Left lobe of liver (tissue), 2 donors: Measurements from ENCODE around the gene UBAP1. TPM values are rescaled to one million over a fixed set of nuclear protein-coding genes. Genes with fewer than 3 reads are reported as not detected.
"Not testable (repeated sequence)": the region's sequence is repeated elsewhere in the genome, so short reads cannot be mapped to it uniquely, and the experiment has no call there.

Experiments
- ATAC-seq: fragments of 200-7000 bp; cut with Tn5 transposase; one replicate; pipeline ENCODE4 v1.9.1; 2020; ENCODE audit warnings: mild to moderate bottlenecking, moderate library complexity
- DNase-seq: peaks from one replicate; pipeline ENCODE4 v3.0.0-alpha.2; 2020; ENCODE audit warnings: low spot score
- total RNA-seq: library from RNA; stranded (reverse); gene quantifications from one replicate; pipeline ENCODE4 v1.2.1, GENCODE V29; 2021
- donor health status: DM: no; HTN: no; CAD: no; lungs with moderate emphysema.
- donor health status: DM: no; HTN: yes; CAD: no.

UBAP1 gene
- 28.4 TPM for total RNA-seq

DNA sequence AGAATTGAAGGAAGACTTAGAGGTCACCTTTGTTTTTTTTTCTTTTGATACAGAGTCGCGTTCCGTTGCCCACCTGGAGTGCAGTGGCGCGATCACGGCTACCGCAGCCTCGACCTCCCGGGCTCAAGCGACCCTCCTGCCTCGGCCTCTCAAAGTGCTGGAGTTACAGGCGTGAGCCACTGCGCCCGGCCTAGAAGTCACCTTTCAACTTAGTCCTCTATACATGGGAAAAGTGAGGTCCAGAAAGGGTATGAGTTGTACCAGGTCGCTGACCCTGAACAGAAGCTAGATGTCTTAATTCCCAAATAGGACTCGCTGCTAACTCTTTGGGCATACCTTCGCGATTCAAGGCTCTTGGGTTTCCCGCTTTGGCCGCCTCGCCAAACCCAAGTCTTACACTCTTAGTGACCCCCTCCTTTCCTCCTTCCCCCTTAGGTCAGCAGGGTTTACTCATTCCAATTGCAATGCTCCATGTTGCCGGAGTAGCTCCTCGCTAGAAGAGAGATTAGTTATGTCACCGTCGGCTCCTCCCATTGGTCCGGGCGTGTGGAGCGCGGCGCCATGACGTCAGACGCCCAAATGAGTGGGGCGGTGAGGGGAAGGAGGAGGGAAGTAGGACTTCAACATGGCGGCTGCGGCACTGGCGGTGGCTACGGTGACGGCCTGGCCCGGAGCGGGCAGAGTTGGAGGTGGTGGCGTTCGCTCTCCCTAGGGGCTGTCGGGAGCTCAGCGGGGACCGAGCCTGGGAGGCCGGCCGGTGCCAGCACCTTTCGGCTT lies at the start of gene UBAP1:
Gene UBAP1, plus strand, starts transcription at position 608 of the 777 bp plus-strand sequence. CDS start 41,872 bp downstream, outside the sequence.
- ATAC-seq, result peak; percentile 95
- DNase-seq, result peak; percentile 97

DNA sequence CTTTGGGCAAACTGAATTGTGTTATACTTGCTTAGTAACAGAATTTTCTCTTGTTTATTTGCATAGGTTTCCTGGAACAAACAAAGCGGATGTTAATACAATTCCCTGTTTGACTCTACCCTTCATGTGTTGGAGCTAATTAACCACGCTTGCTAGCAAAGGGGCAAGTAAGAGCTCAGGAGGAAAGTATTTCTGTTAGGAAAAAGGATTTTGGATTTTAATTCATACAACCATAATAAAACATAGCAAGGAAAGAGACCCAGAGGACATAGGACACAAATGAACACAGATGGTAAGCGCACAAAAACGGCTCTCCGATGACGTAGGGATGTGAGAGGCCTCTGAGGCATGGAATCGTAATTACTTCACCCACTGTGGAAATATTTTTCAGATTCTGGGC lies 47.3 kb upstream of the UBAP1 start:
- ATAC-seq (no peak), DNase-seq (no peak)

DNA sequence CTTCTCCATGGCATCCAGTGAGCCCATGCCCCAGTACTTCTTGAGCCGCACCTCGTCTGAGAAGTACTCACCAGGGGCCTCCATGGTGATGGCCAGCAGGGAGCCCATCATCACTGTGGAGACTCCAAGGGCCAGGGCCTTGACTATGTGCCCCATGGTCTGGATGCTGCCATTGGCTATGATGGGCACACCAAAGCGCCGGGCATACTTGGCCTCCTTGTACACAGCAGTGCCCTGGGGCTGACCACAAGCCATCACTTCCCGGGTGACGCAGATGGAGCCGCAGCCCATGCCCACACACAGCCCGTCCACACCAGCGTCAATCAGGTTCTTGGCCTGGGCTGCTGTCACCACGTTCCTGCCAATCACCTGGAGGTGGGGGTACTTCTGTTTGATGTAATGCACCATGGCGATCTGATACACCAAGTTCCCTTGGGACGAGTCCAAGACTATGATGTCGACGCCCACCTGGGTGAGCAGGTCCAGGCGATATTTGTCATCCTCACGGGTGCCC lies 45.4 kb upstream of the UBAP1 start:
- no peak for DNase-seq

DNA sequence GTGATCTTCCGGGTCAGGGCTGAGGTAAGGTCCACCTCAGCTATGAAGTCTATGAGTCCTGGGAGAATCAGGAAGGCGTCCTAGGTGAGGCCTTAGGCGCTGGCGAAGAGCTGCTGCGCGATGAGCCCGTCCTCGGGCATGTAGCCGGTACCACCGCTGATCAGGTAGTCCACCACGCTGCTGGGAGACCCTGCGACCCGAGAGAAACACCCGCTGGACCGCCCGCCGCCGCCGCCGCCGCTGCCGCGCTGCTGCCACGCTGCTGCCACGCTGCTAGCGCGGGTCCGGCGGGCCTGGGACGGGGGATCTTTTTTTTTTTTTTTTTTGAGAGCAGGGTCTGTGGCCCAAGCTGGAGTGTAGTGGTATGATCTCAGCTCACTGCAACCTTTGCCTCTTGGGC lies 44.3 kb upstream of the UBAP1 start:
- DNase-seq, result no peak

More for the DNA sequence above, 45.4 kb upstream of the UBAP1 start:
- ATAC-seq, result no peak

DNA sequence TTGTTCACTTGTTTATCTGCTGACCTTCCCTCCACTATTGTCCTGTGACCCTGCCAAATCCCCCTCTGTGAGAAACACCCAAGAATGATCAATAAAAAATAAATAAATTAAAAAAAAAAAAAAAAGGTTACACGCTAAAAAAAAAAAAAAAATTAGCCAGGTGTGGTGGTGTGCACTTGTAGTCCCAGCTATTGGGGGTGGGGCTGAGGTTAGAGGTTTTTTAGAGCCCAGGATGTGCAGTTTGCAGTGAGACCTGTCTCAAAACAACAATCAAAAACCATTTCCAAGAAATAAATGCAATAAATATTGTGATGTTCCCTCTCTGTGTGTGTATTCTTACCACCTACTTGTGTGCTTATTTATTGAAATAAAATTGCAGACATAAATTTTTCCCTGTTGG lies 40.2 kb upstream of the UBAP1 start:
- not testable (repeated sequence) for DNase-seq, ATAC-seq

More for the DNA sequence above, 44.3 kb upstream of the UBAP1 start:
- no peak for ATAC-seq

DNA sequence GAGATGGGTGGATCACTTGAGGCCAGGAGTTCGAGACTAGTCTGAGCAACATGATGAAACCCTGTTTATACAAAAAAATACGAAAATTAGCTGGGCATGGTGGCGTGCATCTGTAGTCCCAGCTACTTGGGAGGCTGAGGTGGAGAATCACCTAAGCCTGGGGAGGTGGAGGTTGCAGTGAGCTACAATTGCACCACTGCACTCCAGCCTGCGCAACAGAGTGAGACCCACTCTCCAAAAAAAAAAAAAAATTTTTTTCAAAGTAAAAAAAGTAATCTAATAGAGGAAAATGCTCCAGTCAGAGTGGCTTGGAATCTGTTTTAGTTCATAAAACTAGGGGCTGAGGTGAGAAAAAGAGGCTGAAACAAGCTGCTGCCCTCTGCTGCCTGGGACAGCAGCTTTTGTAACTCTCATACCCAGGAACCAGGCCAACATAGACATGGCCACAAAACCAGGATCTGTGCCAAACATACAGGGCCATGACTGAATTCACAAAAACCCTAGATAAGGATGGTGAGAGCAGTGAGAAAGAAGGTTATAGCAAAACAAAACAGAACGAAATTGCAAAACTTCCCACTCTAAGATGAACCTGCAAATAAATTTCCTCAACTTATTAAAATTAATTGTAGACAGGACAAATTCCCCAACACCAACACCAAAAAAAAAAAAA lies 39.2 kb upstream of the UBAP1 start:
- ATAC-seq (peak; percentile 99), DNase-seq (peak; percentile 80)

DNA sequence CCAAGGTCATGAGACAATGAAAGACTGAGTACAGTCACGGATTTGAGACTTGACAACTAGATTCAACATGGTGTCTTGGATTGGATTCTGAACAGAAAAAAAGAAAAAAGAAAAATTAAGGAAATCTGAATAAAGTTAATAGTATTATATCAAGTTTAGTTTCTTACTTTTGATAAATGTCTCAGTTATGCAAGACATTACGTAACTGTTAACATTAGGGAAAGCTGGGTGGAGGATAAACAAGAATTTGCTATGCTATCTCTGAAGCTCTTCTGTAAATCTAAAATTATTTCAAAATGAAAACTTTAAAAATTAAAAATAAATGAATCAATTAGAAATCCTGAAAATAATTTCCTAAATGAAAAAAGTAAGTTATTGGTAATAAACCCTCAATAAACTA lies 38.0 kb upstream of the UBAP1 start:
- peak; percentile 22 for ATAC-seq

DNA sequence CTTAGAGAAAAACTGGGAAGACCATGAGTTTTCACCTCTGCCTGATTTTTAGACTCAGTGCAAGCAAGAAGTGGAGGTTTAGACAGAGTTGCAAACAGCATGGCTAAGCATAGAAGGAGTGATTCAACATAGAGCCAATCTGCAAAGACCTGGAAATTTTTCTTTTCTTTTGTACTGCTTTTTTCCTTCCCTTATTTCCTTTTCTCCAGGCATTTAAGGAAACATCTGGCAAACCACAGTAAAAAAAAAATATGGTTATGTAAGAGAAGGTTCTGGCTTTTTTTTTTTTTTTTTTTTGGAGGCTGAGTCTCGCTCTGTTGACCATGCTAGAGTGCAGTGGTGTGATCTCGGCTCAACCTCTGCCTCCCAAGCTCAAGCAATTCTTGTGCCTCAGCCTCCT lies 35.7 kb upstream of the UBAP1 start:
- ATAC-seq (no peak), DNase-seq (no peak)

More for the DNA sequence above, 38.0 kb upstream of the UBAP1 start:
- no peak for DNase-seq

DNA sequence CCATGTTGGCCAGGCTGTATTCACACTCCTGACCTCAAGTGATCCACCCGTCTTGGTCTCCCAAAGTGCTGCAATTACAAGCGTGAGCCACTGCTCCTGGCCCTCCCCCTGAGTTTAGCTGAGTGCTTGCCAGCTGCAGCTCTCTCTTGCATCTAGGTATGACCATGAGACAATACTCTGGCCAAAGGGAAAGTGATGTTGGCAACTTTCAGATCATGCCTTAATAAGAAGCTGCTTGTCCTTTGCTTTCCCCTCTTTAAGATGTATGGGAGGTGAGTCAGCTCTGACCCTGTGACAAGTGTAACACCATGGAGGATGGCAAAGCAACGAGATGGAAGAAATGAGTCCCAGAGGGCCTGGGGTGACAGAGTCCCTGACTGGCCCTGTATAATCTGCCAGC lies 33.7 kb upstream of the UBAP1 start:
- ATAC-seq, result no peak
- no peak for DNase-seq

DNA sequence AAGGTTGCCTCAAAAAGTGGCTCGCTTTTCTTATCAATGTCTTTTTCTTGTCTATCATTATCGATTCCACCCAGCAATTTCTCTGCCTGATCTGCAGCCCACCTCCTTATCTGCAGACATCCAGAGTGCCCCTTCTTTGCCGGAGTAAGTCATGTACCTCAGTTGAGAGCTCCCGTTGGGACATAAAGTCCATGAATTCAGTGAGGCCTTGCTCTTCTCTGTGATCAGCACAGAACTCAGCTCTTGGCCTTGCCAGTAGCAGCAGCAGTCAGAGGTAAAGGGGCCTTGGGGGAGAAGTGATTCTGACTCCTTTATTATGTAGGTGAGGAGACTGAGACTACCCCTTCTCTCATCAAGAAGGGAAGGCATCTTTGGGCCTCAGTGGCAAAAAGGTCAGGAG lies 27.4 kb upstream of the UBAP1 start:
- ATAC-seq (no peak), DNase-seq (no peak)

DNA sequence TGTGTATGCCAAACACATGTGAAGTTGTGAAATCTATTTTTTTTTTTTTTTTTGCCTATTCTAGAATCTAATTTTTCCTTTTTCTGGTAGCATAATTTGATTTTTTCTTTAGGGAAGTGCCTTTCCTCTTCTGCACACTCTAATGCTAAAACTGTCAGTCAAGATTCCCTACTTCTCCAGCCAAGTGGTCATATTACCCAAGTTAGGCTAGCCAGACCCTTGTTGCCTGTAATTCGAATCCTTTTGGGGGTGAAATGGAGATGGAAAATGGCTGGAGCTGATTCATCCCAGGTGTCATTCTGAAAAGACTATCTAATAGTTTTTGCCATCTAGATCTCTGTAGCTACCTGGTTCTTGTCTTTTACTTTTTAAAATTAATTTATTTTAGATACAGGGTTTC lies 24.8 kb upstream of the UBAP1 start:
- ATAC-seq (no peak), DNase-seq (no peak)

DNA sequence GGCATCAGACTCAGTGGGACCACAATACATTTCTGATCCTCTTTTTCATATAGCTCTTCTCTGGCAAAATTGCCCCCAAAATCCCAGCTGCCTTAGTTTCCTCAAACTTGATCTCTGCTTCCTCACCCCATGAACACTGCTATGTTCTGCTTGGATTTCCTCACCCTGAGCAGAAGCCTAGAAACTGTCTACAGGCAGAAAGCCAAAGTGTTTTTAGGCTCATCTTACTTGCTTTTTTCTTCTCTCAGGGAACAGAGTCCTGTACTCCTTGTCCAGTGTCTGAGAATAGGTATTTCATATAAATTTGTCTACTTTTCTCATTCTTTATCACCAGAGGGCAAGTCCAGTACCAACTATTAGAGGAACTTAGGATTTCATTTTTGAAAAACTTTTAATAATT lies 21.5 kb upstream of the UBAP1 start:
- no peak for ATAC-seq
- DNase-seq, result no peak

DNA sequence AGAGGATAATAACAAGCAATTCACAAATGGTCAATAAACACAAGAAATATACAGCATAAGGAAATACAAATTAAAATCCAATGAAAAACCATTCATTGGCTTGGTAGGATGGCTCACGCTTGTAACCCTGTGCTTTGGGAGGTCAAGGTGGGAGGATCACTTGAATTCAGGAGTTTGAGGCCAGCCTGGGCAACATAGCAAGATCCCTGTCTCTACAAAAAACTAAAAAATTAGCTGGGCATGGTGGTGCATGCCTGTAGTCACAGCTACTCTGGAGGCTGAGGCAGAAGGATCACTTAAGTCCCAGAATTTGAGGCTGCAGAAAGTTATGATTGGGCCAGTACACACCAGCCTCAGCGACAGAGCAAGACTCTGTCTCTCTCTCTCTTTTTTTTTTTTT lies 20.9 kb upstream of the UBAP1 start:
- DNase-seq (no peak), ATAC-seq (no peak)

DNA sequence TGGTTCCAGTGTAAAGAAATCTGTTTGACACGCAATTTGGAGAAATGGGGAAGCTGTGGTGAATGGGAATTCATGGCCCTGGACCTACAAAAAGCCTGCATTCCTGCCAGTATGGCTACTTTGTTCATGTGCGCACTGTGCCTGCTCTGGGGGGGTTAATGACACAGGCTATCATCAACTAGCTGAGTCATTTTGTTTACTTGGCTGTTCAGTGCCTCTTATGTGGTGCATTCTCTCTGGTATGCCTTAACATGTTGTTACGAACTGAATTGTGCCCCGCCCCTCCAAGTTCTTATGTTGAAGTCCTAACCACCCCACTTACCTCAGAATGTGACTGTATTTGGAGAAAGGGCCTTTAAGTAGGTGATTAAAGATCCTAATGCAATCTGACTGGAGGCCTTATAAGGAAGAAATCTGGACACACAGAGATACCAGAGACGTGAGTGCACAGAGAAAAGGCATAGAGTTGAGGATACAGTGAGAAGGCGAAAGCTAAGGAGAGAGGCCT lies 20.4 kb upstream of the UBAP1 start:
- no peak for DNase-seq
- peak; percentile 44 for ATAC-seq

DNA sequence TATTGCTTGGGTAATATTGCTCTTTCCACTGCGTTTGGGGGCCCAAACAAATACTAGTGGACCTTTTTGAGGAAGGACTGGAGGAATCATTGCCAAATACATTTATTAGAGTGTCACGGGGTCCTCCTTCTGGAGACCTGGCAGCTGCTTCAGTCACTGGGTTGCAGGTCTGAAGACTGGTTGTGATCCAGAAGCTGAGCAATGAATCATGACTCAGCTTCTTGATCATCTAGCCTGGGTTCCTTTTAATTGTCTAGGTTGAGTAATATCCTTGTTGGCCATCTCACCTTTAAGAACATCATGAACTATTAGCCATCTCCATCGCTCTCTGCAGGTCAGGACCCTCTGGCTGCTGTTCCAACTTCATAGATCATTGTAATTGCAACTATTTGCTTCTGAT lies 15.4 kb upstream of the UBAP1 start:
- no peak for ATAC-seq

DNA sequence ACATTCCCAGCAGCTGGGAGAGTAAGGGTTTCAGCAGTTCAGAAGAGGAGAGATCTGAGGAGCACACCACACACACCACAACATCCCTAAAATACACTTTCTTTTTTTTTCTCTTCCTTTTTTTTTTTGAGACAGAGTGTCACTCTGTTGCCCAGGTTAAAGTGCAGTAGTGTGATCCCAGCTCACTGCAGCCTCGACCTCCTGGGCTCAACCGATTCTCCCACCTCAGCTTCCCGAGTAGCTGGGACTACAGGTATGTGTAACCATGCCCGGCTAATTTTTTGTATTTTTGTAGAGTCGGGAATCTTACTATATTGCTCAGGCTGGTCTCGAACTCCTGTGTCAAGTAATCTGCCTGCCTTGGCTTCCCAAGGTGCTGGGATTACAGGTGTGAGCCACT lies 9.7 kb upstream of the UBAP1 start:
- no peak for ATAC-seq
- no peak for DNase-seq

More for the DNA sequence above, 15.4 kb upstream of the UBAP1 start:
- DNase-seq, result no peak

DNA sequence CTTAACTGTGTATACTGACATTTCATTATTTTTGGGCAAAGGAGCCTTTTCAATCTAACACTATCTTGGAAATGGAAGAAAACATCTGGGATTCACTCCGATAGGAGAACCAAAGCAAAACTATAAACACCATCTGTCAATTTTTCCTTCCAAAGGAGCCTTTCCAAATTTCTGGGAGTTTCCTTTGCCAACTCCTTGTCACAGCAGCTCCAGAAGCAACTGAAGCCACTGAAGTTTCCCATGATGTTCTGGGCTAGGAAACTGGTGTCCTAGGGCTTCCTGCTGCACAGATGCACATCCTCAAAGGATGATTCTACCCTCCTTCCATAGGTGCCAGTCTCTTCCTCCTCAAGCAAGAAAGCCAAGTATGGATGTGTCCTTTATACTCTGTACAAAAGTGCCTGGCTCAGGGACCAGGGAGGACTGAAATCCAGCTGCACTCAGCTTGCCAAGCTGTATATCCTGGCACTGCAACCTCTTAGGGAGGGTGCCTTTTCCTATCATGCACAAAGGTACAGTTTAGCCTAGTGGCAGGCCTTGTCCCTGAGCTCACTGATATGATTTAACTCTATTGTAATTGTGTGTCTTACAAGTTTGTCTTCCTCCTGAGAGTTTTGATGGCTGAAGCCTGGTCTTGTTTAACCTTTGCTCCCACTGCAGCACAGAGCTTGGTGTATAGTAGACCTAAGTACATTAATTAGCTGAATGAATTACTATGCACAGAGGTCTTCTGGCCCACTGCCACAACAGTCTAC lies 8.4 kb upstream of the UBAP1 start:
- DNase-seq, result no peak
- ATAC-seq, result peak; percentile 39

DNA sequence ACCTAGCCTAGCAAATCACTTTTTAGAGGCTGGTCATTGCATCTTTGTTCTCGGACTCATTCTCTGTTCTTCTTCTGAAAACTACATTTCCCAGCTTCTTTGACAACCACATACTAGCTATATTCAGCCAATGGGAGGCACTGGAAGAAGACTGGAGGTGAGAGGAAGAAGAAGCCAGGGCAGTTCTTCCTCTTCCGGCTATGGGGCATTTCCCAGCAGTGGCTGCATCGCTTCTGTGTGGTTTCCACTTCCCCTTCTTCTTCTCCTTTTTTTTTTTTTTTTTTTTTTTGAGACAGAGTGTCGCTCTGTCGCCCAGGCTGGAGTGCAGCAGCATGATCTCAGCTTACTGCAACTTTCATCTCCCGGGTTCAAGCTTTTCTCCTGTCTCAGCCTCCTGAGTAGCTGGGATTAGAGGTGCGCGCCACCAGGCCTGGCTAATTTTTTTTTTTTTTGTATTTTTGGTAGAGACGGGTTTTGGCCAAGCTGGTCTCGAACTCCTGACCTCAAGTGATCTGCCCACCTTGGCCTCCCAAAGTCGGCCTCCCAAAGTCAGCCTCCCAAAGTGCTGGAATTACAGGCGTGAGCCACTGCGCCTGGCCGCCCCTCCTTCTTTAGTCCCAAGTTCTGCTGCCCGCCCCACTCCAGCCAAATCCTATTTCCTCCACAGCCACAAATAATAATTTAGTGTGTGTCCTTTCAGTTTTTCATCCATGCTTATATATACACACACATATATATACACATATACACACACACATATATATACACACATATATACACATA lies 6.9 kb upstream of the UBAP1 start:
- no peak for ATAC-seq
- no peak for DNase-seq

DNA sequence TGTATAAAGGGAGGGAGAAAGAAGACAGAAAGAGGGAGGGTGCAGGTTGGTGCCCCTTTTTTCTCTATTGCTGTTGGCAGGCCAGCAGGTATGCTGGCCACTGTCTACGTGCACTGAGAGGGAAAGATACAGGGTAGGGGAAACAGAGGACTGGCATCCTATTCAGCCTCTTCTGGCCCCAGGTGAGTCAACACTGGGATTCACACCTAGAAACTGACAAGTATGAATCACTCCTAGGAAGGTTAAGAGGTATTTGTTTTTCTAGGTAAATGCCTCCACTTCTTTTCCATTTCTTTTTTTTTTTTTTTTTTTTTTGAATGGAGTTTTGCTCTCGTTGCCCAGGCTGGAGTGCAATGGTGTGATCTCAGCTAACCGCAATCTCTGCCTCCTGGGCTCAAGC lies 2.8 kb upstream of the UBAP1 start:
- ATAC-seq (no peak), DNase-seq (peak; percentile 14)
